Activated naive CD8-positive, alpha-beta T cell (primary cell): ENCODE data around the gene OSBPL7.
"Not testable (repeated sequence)": the region's sequence is repeated elsewhere in the genome, so short reads cannot be mapped to it uniquely, and the experiment has no call there.

ENCODE experiments used
- H3K27ac Mint-ChIP-seq: one replicate; pipeline ENCODE4 v1.8.0; 2021; ENCODE audit warnings: mixed read lengths
- H3K27me3 Mint-ChIP-seq: one replicate; pipeline ENCODE4 v1.8.0; 2021; ENCODE audit warnings: mixed read lengths
- H3K36me3 Mint-ChIP-seq: one replicate; pipeline ENCODE4 v1.8.0; 2021; ENCODE audit warnings: mixed read lengths
- H3K4me1 Mint-ChIP-seq: one replicate; pipeline ENCODE4 v1.8.0; 2021; ENCODE audit warnings: low read depth, mixed read lengths
- H3K4me3 Mint-ChIP-seq: one replicate; pipeline ENCODE4 v1.8.0; 2021; ENCODE audit warnings: mild to moderate bottlenecking, mixed read lengths
- H3K9me3 Mint-ChIP-seq: one replicate; pipeline ENCODE4 v1.8.0; 2021; ENCODE audit warnings: low read depth, mixed read lengths

The OSBPL7 gene

GRCh38 chr17:47789611-47790561 is 31.7 kb downstream of the OSBPL7 start:
- Mint-ChIP-seq H3K9me3 (no peaks in the 10 kb centered on the region), H3K27me3 (peaks cover 43% of the 10 kb centered on the region), H3K27ac (no peak overlapping the region), H3K36me3 (no peaks in the 10 kb centered on the region), H3K4me3 (peak overlapping the region; percentile 78), H3K4me1 (peaks cover 12% of the 10 kb centered on the region)

- Mint-ChIP-seq H3K36me3 (no peaks in the 10 kb centered on the region), H3K9me3 (no peaks in the 10 kb centered on the region), H3K4me1 (peaks cover 9% of the 10 kb centered on the region), H3K27me3 (peaks cover 28% of the 10 kb centered on the region), H3K27ac (no peak overlapping the region), H3K4me3 (no peak overlapping the region)
These were observed 36.0 kb downstream of the OSBPL7 start for GRCh38 chr17:47785538-47786123.

GRCh38 chr17:47781397-47781796 is 40.2 kb downstream of the OSBPL7 start:
- H3K9me3 Mint-ChIP-seq = no peaks in the 10 kb centered on the region

GRCh38 chr17:47778184-47778635 is 43.4 kb downstream of the OSBPL7 start:
- H3K36me3 Mint-ChIP-seq = no peaks in the 10 kb centered on the region
- H3K27me3 Mint-ChIP-seq = peaks cover 24% of the 10 kb centered on the region
- H3K4me1 Mint-ChIP-seq = peaks cover 1% of the 10 kb centered on the region

More at GRCh38 chr17:47781397-47781796, 40.2 kb downstream of the OSBPL7 start:
- H3K27ac Mint-ChIP-seq = no peak overlapping the region
- H3K27me3 Mint-ChIP-seq = peaks cover 27% of the 10 kb centered on the region
- H3K4me3 Mint-ChIP-seq = no peak overlapping the region
- no peaks in the 10 kb centered on the region for H3K36me3 Mint-ChIP-seq
- peaks cover 1% of the 10 kb centered on the region for H3K4me1 Mint-ChIP-seq

GRCh38 chr17:47776330-47777197 is 45.0 kb downstream of the OSBPL7 start:
- Mint-ChIP-seq H3K9me3 (no peaks in the 10 kb centered on the region), H3K36me3 (peaks cover 4% of the 10 kb centered on the region), H3K27me3 (peaks cover 22% of the 10 kb centered on the region), H3K4me3 (no peak overlapping the region), H3K4me1 (peaks cover 1% of the 10 kb centered on the region), H3K27ac (no peak overlapping the region)

More at GRCh38 chr17:47778184-47778635, 43.4 kb downstream of the OSBPL7 start:
- no peak overlapping the region for H3K27ac Mint-ChIP-seq
- H3K9me3 Mint-ChIP-seq = no peaks in the 10 kb centered on the region
- H3K4me3 Mint-ChIP-seq = no peak overlapping the region

GRCh38 chr17:47774987-47775580 is 46.5 kb downstream of the OSBPL7 start:
- H3K27ac Mint-ChIP-seq = no peak overlapping the region
- H3K9me3 Mint-ChIP-seq = peaks cover 3% of the 10 kb centered on the region
- peaks cover 1% of the 10 kb centered on the region for H3K4me1 Mint-ChIP-seq
- H3K27me3 Mint-ChIP-seq = peaks cover 22% of the 10 kb centered on the region
- peaks cover 6% of the 10 kb centered on the region for H3K36me3 Mint-ChIP-seq
- no peak overlapping the region for H3K4me3 Mint-ChIP-seq

- Mint-ChIP-seq H3K27me3 (peaks cover 20% of the 10 kb centered on the region), H3K4me3 (no peak overlapping the region), H3K27ac (no peak overlapping the region), H3K4me1 (peaks cover 1% of the 10 kb centered on the region), H3K36me3 (peaks cover 6% of the 10 kb centered on the region), H3K9me3 (peaks cover 3% of the 10 kb centered on the region)
These were observed 47.3 kb downstream of the OSBPL7 start for GRCh38 chr17:47774331-47774730.

- H3K36me3 Mint-ChIP-seq, H3K4me3 Mint-ChIP-seq, H3K4me1 Mint-ChIP-seq, H3K27ac Mint-ChIP-seq, H3K9me3 Mint-ChIP-seq: not testable (repeated sequence)
- peaks cover 20% of the 10 kb centered on the region for H3K27me3 Mint-ChIP-seq
These were observed 47.9 kb downstream of the OSBPL7 start for GRCh38 chr17:47773649-47774048.

- H3K27me3 Mint-ChIP-seq = peaks cover 9% of the 10 kb centered on the region
These were observed 57.5 kb downstream of the OSBPL7 start for GRCh38 chr17:47763913-47764582.

GRCh38 chr17:47762728-47763127 is 58.9 kb downstream of the OSBPL7 start:
- no peak overlapping the region for H3K4me3 Mint-ChIP-seq
- peaks cover 6% of the 10 kb centered on the region for H3K27me3 Mint-ChIP-seq
- H3K36me3 Mint-ChIP-seq = peaks cover 3% of the 10 kb centered on the region
- peaks cover 12% of the 10 kb centered on the region for H3K9me3 Mint-ChIP-seq
- H3K27ac Mint-ChIP-seq = no peak overlapping the region
- H3K4me1 Mint-ChIP-seq = peaks cover 14% of the 10 kb centered on the region

More at GRCh38 chr17:47763913-47764582, 57.5 kb downstream of the OSBPL7 start:
- peaks cover 14% of the 10 kb centered on the region for H3K4me1 Mint-ChIP-seq
- peaks cover 3% of the 10 kb centered on the region for H3K36me3 Mint-ChIP-seq
- peaks cover 12% of the 10 kb centered on the region for H3K9me3 Mint-ChIP-seq
- no peak overlapping the region for H3K27ac Mint-ChIP-seq
- no peak overlapping the region for H3K4me3 Mint-ChIP-seq

GRCh38 chr17:47760409-47761140 is 61.0 kb downstream of the OSBPL7 start:
- Mint-ChIP-seq H3K4me1 (peaks cover 14% of the 10 kb centered on the region), H3K4me3 (no peak overlapping the region), H3K27ac (no peak overlapping the region), H3K27me3 (peaks cover 7% of the 10 kb centered on the region), H3K36me3 (peaks cover 5% of the 10 kb centered on the region), H3K9me3 (peaks cover 12% of the 10 kb centered on the region)

- peaks cover 12% of the 10 kb centered on the region for H3K9me3 Mint-ChIP-seq
- H3K36me3 Mint-ChIP-seq = peaks cover 5% of the 10 kb centered on the region
- no peaks in the 10 kb centered on the region for H3K4me1 Mint-ChIP-seq
- no peak overlapping the region for H3K4me3 Mint-ChIP-seq
- H3K27me3 Mint-ChIP-seq = peaks cover 6% of the 10 kb centered on the region
- no peak overlapping the region for H3K27ac Mint-ChIP-seq
These were observed 64.2 kb downstream of the OSBPL7 start for GRCh38 chr17:47757386-47757785.
